CD4-positive, alpha-beta T cell (primary cell): ENCODE measurements around the gene PFDN1. TPM values are rescaled to one million over a fixed set of nuclear protein-coding genes. Genes with fewer than 3 reads are reported as not detected.

ENCODE experiments used
- ATAC-seq: fragments of 200-7000 bp; cut with Tn5 transposase; one replicate; pipeline ENCODE4 v1.10.0; 2022; ENCODE audit warnings: mild to moderate bottlenecking; ENCODE audit not compliant: poor library complexity
- CTCF ChIA-PET: fragments of 350-600 bp; sonication (Branson Sonifier 250); formaldehyde crosslinking; loops from one replicate; lab custom pipeline; 2021; ENCODE audit warnings: antibody characterized with exemption, inconsistent platforms; lab: Charles Lee
- POLR2A ChIA-PET: fragments of 350-600 bp; sonication (Branson Sonifier 250); formaldehyde crosslinking; loops from one replicate; lab custom pipeline; 2021; ENCODE audit warnings: antibody characterized with exemption, inconsistent platforms; lab: Charles Lee
- DNase-seq, 14 experiments: peaks; one replicate each; pipeline ENCODE4 v3.0.0-alpha.2; 2013 to 2020; ENCODE audit warnings: mixed read lengths in 2 of 14
- H3K27ac ChIP-seq, 2 donors: one replicate each; pipeline versions ENCODE4 v1.5.1 to v1.7.0; 2013; ENCODE audit warnings: low read length in 2 of 2, low read depth in 1 of 2, mild to moderate bottlenecking in 1 of 2
- H3K27me3 ChIP-seq, 2 experiments: 1 replicate in 1 of 2; 2 replicates in 1 of 2; pipeline versions ENCODE4 v1.6.1 to v1.7.0; 2013; ENCODE audit warnings: low read length in 2 of 2, control low read depth in 1 of 2, mild to moderate bottlenecking in 1 of 2, moderate library complexity in 1 of 2; ENCODE audit not compliant: insufficient read depth in 2 of 2, control insufficient read depth in 1 of 2
- H3K36me3 ChIP-seq: one replicate; pipeline ENCODE4 v1.6.1; 2013; ENCODE audit warnings: low read length, control low read depth; ENCODE audit not compliant: insufficient read depth
- H3K4me1 ChIP-seq: one replicate; pipeline ENCODE4 v1.6.1; 2013; ENCODE audit warnings: low read length, control low read depth; ENCODE audit not compliant: insufficient read depth
- H3K4me3 ChIP-seq: one replicate; pipeline ENCODE4 v1.5.1; 2013; ENCODE audit warnings: mild to moderate bottlenecking, low read length, moderate library complexity
- H3K9me3 ChIP-seq, 2 experiments: 1 replicate in 1 of 2; 2 replicates in 1 of 2; pipeline versions ENCODE4 v1.6.1 to v1.7.0; 2013; ENCODE audit warnings: low read length in 2 of 2, mild to moderate bottlenecking in 2 of 2, control low read depth in 1 of 2, moderate library complexity in 1 of 2; ENCODE audit not compliant: control insufficient read depth in 1 of 2, insufficient read depth in 1 of 2
- H3K27ac Mint-ChIP-seq: one replicate; pipeline ENCODE4 v1.8.0; 2020; ENCODE audit warnings: mixed read lengths
- H3K27me3 Mint-ChIP-seq: one replicate; pipeline ENCODE4 v1.8.0; 2021; ENCODE audit warnings: mixed read lengths
- H3K36me3 Mint-ChIP-seq: one replicate; pipeline ENCODE4 v1.8.0; 2021; ENCODE audit warnings: low read depth, mixed read lengths
- H3K4me1 Mint-ChIP-seq: one replicate; pipeline ENCODE4 v1.8.0; 2021; ENCODE audit warnings: low read depth, mixed read lengths
- H3K4me3 Mint-ChIP-seq: one replicate; pipeline ENCODE4 v1.8.0; 2020; ENCODE audit warnings: mild to moderate bottlenecking, mixed read lengths
- H3K9me3 Mint-ChIP-seq: one replicate; pipeline ENCODE4 v1.8.0; 2020; ENCODE audit warnings: mixed read lengths
- CTCF ChIP-seq: fragments of 200-600 bp; IDR thresholded peaks from one replicate; pipeline ENCODE4 v1.8.0; 2022; ENCODE audit warnings: antibody characterized with exemption, mild to moderate bottlenecking
- intact Hi-C, 2 experiments: fragments of 100-400 bp; cut with DNase I in 1 of 2; cut with micrococcal nuclease in 1 of 2; formaldehyde crosslinking; loops; one replicate each; pipeline versions ENCODE4 v1.15.1 to v1.9.0; 2023 to 2025; cut with DNase I, micrococcal nuclease
- total RNA-seq, 174 experiments: library from RNA in 2 of 174; stranded (reverse) in 2 of 174; gene quantifications; one replicate each; pipeline ENCODE4 v1.2.3 and lab custom pipeline; 2021 to 2026

Gene PFDN1
- total RNA-seq, 2 experiments from 2014 or later: 21.3 to 22.0 TPM

- Mint-ChIP-seq H3K27ac (no peak overlapping the region), H3K9me3 (no peaks in the 10 kb centered on the region), H3K36me3 (peaks cover 31% of the 10 kb centered on the region), H3K4me1 (peaks cover 86% of the 10 kb centered on the region), H3K4me3 (no peak overlapping the region), H3K27me3 (no peaks in the 10 kb centered on the region)
- H3K27ac ChIP-seq: no peak overlapping the region
- no peaks in the 10 kb centered on the region for H3K27me3 ChIP-seq
- intact Hi-C loops: no loop called here
- DNase-seq (peak in 2 of 14 experiments; percentile 12 to 13), ATAC-seq (no peak)
- peaks cover 2% of the 10 kb centered on the region for H3K36me3 ChIP-seq
- CTCF ChIA-PET: interaction anchor here (0.6 kb wide), 1 partner anchor 227 kb away, joined by 3 read pairs; no protein-coding TSS in a partner anchor
- TF ChIP-seq CTCF: no peak
- H3K9me3 ChIP-seq: no peaks in the 10 kb centered on the region
- no peaks in the 10 kb centered on the region for H3K4me1 ChIP-seq
- no peak overlapping the region for H3K4me3 ChIP-seq
- POLR2A ChIA-PET: interaction anchor here (1.2 to 1.4 kb wide), 2 partner anchors 9 to 52 kb away, joined by 5 to 6 read pairs; partner anchors contain the start of gene PFDN1
Measured at GRCh38 chr5:140293091-140293848, 9.6 kb downstream of the PFDN1 start.

GRCh38 chr5:140292212-140293036 lies 10.5 kb downstream of the PFDN1 start:
- Histone ChIP-seq H3K4me3 (no peak overlapping the region), H3K36me3 (no peaks in the 10 kb centered on the region), H3K4me1 (no peaks in the 10 kb centered on the region), H3K9me3 (no peaks in the 10 kb centered on the region), H3K27me3 (no peaks in the 10 kb centered on the region), H3K27ac (no peak overlapping the region)
- Mint-ChIP-seq H3K36me3 (peaks cover 30% of the 10 kb centered on the region), H3K27me3 (no peaks in the 10 kb centered on the region), H3K4me1 (peaks cover 83% of the 10 kb centered on the region), H3K4me3 (no peak overlapping the region), H3K27ac (no peak overlapping the region), H3K9me3 (no peaks in the 10 kb centered on the region)
- TF ChIP-seq CTCF: no peak
- DNase-seq (no peak), ATAC-seq (no peak)
- intact Hi-C loops: no loop called here
- CTCF ChIA-PET: interaction anchor here (0.6 kb wide), 2 partner anchors 104 to 226 kb away, joined by 3 read pairs; no protein-coding TSS in a partner anchor
- POLR2A ChIA-PET: interaction anchor here (0.6 to 1.4 kb wide), 3 partner anchors 9 to 53 kb away, joined by 3 to 6 read pairs (median 5); partner anchors contain the start of gene PFDN1

- H3K27ac ChIP-seq: no peak overlapping the region
- no peak for ATAC-seq
- H3K36me3 Mint-ChIP-seq: peaks cover 23% of the 10 kb centered on the region
- intact Hi-C loops: no loop called here
- H3K27ac Mint-ChIP-seq: no peak overlapping the region
- H3K36me3 ChIP-seq: no peaks in the 10 kb centered on the region
- H3K9me3 Mint-ChIP-seq: no peaks in the 10 kb centered on the region
- peaks cover 59% of the 10 kb centered on the region for H3K4me1 Mint-ChIP-seq
- no peak overlapping the region for H3K4me3 Mint-ChIP-seq
- POLR2A ChIA-PET: no interaction called here
- no peak overlapping the region for H3K4me3 ChIP-seq
- no peak for DNase-seq
- TF ChIP-seq CTCF: no peak
- no peaks in the 10 kb centered on the region for H3K4me1 ChIP-seq
- H3K27me3 ChIP-seq: no peaks in the 10 kb centered on the region
- no peaks in the 10 kb centered on the region for H3K9me3 ChIP-seq
- no peaks in the 10 kb centered on the region for H3K27me3 Mint-ChIP-seq
- CTCF ChIA-PET: no interaction called here
Measured at GRCh38 chr5:140287801-140288521, 14.9 kb downstream of the PFDN1 start.
